ENCODE results near the gene PAPPA2. TPM values are rescaled to one million over a fixed set of nuclear protein-coding genes. Genes with fewer than 3 reads are reported as not detected.
"Not testable (repeated sequence)": the region's sequence is repeated elsewhere in the genome, so short reads cannot be mapped to it uniquely, and the experiment has no call there.

Gene PAPPA2
- total and polyA plus RNA-seq, 9 donors: 0.45 to 5.1 (median 0.56) TPM

DNA sequence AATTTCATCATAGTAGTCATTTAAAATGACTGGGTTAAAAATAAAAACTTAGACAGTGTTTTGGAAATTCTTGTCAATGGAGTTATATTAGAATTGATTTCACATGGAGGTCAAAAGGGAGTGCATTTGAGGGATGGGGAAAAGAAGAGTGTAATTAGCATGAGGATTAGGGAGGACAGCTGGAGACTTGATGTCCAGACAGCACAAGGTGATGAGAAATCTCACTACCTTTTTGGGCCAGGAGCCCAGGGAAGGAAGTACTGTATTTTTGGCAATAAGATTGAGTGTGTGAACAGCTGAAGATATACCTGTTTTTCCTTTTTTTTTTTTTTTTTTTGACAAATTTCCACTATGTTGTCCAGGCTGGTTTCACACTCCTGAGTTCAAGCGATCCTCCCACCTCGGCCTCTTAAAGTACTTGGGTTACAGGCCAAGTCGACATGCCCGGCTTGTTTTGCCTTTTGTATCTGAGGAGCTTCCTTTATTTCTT lies 163.6 kb downstream of the PAPPA2 start:
- H3K9me3 ChIP-seq (replicated peaks; ENCODE audit: control insufficient read depth, low read depth, low read length): no peaks in the 10 kb centered on the region
- no peak overlapping the region for H3K4me3 ChIP-seq (ENCODE audit: low read length)
- H3K27ac ChIP-seq (ENCODE audit: low read length): no peak overlapping the region
- 86% methylated on average over 3 of the region's 4 CpGs for WGBS (ENCODE audit: insufficient coverage)
- no peaks in the 10 kb centered on the region for H3K4me1 ChIP-seq (ENCODE audit: control insufficient read depth, insufficient read depth, low read length)
- no peaks in the 10 kb centered on the region for H3K36me3 ChIP-seq (ENCODE audit: control insufficient read depth, insufficient read depth, low read length)
- H3K27me3 ChIP-seq (ENCODE audit: control insufficient read depth, insufficient read depth, low read length): no peaks in the 10 kb centered on the region
- no peak for DNase-seq

DNA sequence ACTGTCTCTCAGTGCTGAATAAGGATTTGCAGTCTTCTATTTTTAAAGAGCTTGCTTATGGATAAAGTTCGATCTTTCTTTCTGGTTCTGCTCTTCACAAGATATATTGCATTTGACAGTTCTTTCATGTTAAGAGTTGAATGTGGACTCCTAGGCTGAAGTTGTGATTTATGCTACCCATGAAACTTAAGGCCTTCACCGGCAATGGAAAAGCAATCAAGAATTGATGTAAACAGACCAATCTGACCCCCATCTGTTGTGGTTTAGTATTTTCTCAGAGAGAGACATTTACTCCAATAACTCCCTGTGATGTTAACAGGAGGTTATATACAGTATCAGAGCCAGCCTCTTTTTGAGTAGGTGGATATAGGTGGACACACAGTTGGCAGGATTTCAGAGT lies 165.8 kb downstream of the PAPPA2 start:
- WGBS (ENCODE audit: insufficient coverage): no CpG with 5 or more reads among the region's 2 CpGs
- H3K27me3 ChIP-seq (ENCODE audit: control insufficient read depth, insufficient read depth, low read length): no peaks in the 10 kb centered on the region
- no peaks in the 10 kb centered on the region for H3K9me3 ChIP-seq (replicated peaks; ENCODE audit: control insufficient read depth, low read depth, low read length)
- no peak for DNase-seq
- no peaks in the 10 kb centered on the region for H3K36me3 ChIP-seq (ENCODE audit: control insufficient read depth, insufficient read depth, low read length)
- no peak overlapping the region for H3K27ac ChIP-seq (ENCODE audit: low read length)
- no peaks in the 10 kb centered on the region for H3K4me1 ChIP-seq (ENCODE audit: control insufficient read depth, insufficient read depth, low read length)
- no peak overlapping the region for H3K4me3 ChIP-seq (ENCODE audit: low read length)

DNA sequence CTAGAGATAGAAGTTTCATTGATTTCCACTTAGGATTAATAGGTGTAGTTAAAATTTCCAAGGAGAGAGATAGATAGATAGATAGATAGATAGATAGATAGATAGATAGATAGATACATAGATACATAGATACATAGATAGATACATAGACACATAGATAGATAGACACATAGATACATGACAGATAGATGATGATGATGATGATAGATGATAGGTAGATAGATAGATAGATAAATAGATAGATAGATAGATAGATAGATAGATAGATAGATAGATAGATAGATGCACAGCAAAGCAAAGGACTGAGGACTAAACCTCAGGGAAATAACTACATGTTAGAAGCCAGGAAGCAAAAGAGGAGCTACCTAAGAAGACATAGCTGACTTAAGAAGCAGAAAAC lies 171.8 kb downstream of the PAPPA2 start:
- H3K36me3 ChIP-seq (ENCODE audit: control insufficient read depth, insufficient read depth, low read length); DNase-seq; H3K4me1 ChIP-seq (ENCODE audit: control insufficient read depth, insufficient read depth, low read length); H3K27ac ChIP-seq (ENCODE audit: low read length); H3K27me3 ChIP-seq (ENCODE audit: control insufficient read depth, insufficient read depth, low read length); H3K4me3 ChIP-seq (ENCODE audit: low read length); H3K9me3 ChIP-seq (replicated peaks; ENCODE audit: control insufficient read depth, low read depth, low read length): not testable (repeated sequence)

DNA sequence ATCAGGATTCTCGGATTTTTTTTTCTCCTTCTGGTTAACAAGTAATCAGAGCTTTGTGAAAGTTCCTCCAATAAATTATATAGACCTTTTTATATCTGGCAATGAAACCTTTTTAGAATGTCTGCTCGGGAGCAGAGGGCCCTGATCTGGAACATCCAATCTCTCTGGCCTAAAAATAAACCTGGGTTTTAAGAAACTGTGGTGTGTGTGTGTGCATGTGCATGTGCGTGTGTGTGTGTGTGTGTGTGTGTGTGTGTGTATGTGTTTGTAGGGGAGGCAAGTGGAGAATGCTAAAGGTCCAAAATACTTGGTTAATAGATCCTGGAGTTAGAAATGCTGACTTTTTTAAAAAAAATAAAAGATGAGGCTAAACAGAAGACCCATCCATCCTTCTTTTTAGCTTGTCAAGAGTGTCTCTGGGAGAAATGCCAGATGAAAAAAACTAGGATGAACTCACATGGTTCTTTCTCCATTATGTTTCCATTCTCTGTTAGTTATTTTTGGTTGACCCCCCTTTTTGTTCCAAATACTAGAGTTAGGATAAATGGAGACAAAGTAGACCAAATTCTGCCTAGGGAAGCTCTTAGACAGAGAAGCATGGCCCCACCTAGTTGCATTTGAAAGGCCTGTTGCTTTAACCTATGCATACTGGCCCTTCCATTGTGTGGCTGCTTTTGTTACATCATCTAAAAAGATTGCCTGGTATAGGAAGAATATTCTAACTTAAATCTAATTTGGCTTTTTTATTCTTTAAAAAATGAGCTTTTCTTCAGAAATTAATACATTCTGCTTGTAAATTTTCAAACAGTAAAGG lies 175.9 kb downstream of the PAPPA2 start:
- H3K4me3 ChIP-seq (ENCODE audit: low read length): no peak overlapping the region
- no peaks in the 10 kb centered on the region for H3K36me3 ChIP-seq (ENCODE audit: control insufficient read depth, insufficient read depth, low read length)
- H3K27ac ChIP-seq (ENCODE audit: low read length): no peak overlapping the region
- 100% methylated on average over 1 of the region's 3 CpGs for WGBS (ENCODE audit: insufficient coverage)
- H3K4me1 ChIP-seq (ENCODE audit: control insufficient read depth, insufficient read depth, low read length): no peaks in the 10 kb centered on the region
- H3K27me3 ChIP-seq (ENCODE audit: control insufficient read depth, insufficient read depth, low read length): no peaks in the 10 kb centered on the region
- peak; percentile 5 for DNase-seq
- H3K9me3 ChIP-seq (replicated peaks; ENCODE audit: control insufficient read depth, low read depth, low read length): no peaks in the 10 kb centered on the region

DNA sequence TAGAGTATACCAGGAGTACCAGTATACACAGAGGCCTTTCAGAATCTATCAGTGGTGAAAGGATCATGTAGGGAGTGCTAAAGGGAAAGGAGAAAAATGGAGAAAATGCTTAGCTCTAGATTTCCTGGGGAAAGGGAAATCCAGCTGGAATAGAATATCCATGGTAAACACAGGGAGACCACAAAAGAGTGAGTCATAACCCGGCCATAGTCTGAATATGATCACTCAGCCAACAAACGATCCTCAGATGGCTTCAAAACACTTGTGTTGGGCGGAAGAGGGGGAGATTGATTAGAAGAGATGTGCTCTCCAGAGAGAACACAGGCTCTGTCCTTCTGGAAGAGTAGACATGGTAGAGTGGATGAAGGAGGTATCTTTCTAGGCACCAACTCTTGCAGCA lies 180.6 kb downstream of the PAPPA2 start:
- WGBS (ENCODE audit: insufficient coverage): 59% methylated on average over 2 of the region's 3 CpGs
- no peak for DNase-seq

DNA sequence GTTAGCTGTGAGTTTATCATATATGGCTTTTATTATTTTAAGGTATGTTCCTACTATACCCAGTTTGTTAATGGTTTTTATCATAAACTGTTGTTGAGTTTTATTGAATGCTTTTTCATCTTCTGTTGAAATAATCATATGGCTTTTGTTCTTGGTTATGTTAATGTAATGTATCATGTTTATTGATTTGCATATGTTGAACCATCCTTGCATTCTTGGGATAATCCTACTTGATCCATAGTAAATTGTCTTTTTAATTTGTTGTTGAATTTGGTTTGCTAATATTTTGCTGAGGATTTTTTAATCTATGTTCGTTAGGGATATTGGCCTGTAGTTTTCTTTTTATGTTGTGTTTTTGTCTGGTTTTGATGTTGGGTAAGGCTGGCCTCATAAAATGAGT lies 185.6 kb downstream of the PAPPA2 start:
- no peaks in the 10 kb centered on the region for H3K27me3 ChIP-seq (ENCODE audit: control insufficient read depth, insufficient read depth, low read length)
- H3K27ac ChIP-seq (ENCODE audit: low read length): no peak overlapping the region
- no peaks in the 10 kb centered on the region for H3K36me3 ChIP-seq (ENCODE audit: control insufficient read depth, insufficient read depth, low read length)
- H3K4me3 ChIP-seq (ENCODE audit: low read length): no peak overlapping the region
- H3K4me1 ChIP-seq (ENCODE audit: control insufficient read depth, insufficient read depth, low read length): no peaks in the 10 kb centered on the region
- no peak for DNase-seq
- 50% methylated on average over 1 of the region's 1 CpG for WGBS (ENCODE audit: insufficient coverage)
- no peaks in the 10 kb centered on the region for H3K9me3 ChIP-seq (replicated peaks; ENCODE audit: control insufficient read depth, low read depth, low read length)

More for the DNA sequence above, 180.6 kb downstream of the PAPPA2 start:
- Histone ChIP-seq H3K27ac (ENCODE audit: low read length) (no peak overlapping the region), H3K27me3 (ENCODE audit: control insufficient read depth, insufficient read depth, low read length) (no peaks in the 10 kb centered on the region), H3K36me3 (ENCODE audit: control insufficient read depth, insufficient read depth, low read length) (no peaks in the 10 kb centered on the region), H3K4me3 (ENCODE audit: low read length) (no peak overlapping the region), H3K4me1 (ENCODE audit: control insufficient read depth, insufficient read depth, low read length) (no peaks in the 10 kb centered on the region), H3K9me3 (replicated peaks; ENCODE audit: control insufficient read depth, low read depth, low read length) (no peaks in the 10 kb centered on the region)

DNA sequence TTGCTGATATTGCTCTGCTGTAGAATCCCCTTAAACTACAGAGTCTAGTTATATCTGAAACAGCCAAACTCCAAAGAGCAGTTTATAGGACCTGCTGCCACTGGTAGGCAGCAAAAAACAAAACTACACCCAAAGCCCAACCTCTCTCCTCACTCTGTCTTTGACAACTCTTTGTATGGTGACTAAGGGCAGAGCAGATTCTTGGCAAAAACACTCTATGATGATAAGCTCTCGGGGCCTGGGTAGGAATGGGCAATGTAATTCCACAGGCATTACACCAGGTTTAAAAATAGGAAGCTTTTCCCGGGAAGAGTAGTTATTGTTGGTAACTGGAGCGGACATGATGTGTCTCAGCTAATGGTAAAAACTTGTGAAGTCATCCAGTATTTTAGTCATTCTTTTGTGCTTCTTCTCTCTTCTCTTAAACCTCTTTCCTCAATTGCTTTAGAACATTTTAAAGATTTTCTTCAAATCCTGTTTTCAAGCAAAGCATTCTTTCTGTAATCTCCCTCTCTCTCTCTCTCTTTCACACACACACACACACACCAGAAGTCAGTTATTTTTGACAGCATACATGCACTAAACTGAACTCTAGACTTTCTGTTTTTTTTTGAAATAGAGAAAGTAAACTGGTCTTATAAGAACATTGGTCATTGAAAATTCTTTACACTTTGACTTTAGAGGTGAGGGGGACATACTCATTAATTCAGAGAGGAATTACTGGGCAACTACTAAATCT lies 193.5 kb downstream of the PAPPA2 start:
- DNase-seq: peak; percentile 73
- H3K9me3 ChIP-seq (replicated peaks; ENCODE audit: control insufficient read depth, low read depth, low read length): no peaks in the 10 kb centered on the region
- no peak overlapping the region for H3K4me3 ChIP-seq (ENCODE audit: low read length)
- no CpG with 5 or more reads among the region's 3 CpGs for WGBS (ENCODE audit: insufficient coverage)
- H3K27me3 ChIP-seq (ENCODE audit: control insufficient read depth, insufficient read depth, low read length): no peaks in the 10 kb centered on the region
- H3K4me1 ChIP-seq (ENCODE audit: control insufficient read depth, insufficient read depth, low read length): peaks cover 2% of the 10 kb centered on the region
- no peaks in the 10 kb centered on the region for H3K36me3 ChIP-seq (ENCODE audit: control insufficient read depth, insufficient read depth, low read length)
- peak overlapping the region; percentile 83 for H3K27ac ChIP-seq (ENCODE audit: low read length)

DNA sequence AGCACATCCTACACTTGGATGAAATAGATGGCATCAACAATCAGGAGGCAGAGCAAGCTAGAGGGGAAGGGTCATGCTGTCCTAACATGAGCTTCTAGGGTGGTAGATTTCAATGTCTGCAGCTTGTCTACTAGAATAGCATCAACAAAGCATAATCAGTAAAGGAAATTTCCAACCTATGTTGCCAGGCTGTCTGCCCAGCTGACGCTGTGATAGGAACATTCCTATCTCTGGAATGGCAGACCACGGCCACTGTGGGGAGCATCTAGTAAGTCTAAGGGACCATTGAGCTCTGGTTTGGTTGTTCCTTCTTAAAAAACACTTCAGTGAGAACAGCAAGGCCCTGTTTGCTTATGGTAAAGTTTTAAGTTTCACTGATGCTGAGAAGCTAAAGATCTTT lies 206.8 kb downstream of the PAPPA2 start:
- Histone ChIP-seq H3K36me3 (ENCODE audit: control insufficient read depth, insufficient read depth, low read length) (no peaks in the 10 kb centered on the region), H3K27ac (ENCODE audit: low read length) (no peak overlapping the region)
- WGBS (ENCODE audit: insufficient coverage): no CpG with 5 or more reads among the region's 2 CpGs

DNA sequence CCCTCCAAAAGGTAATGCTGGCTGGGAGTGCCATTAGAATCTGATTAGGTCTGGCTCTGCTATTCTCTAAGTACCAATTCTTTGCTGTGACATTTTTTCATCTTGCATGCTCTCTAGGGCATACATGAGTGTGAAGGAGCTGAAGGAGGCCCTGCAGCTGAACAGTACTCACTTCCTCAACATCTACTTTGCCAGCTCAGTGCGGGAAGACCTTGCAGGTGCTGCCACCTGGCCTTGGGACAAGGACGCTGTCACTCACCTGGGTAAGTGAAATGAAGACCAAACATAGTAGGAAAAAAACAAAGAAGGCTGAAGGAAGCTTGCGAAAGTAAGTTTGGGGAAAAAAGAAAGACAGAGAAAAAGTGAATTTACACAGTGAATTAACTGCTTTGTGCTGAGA lies 207.9 kb downstream of the PAPPA2 start:
- Histone ChIP-seq H3K4me3 (ENCODE audit: low read length) (no peak overlapping the region), H3K4me1 (ENCODE audit: control insufficient read depth, insufficient read depth, low read length) (no peaks in the 10 kb centered on the region), H3K9me3 (replicated peaks; ENCODE audit: control insufficient read depth, low read depth, low read length) (no peaks in the 10 kb centered on the region), H3K27me3 (ENCODE audit: control insufficient read depth, insufficient read depth, low read length) (no peaks in the 10 kb centered on the region), H3K36me3 (ENCODE audit: control insufficient read depth, insufficient read depth, low read length) (no peaks in the 10 kb centered on the region), H3K27ac (ENCODE audit: low read length) (no peak overlapping the region)
- DNase-seq: no peak
- WGBS (ENCODE audit: insufficient coverage): 85% methylated on average over 2 of the region's 3 CpGs

More for the DNA sequence above, 206.8 kb downstream of the PAPPA2 start:
- Histone ChIP-seq H3K27me3 (ENCODE audit: control insufficient read depth, insufficient read depth, low read length) (no peaks in the 10 kb centered on the region), H3K9me3 (replicated peaks; ENCODE audit: control insufficient read depth, low read depth, low read length) (no peaks in the 10 kb centered on the region), H3K4me1 (ENCODE audit: control insufficient read depth, insufficient read depth, low read length) (no peaks in the 10 kb centered on the region), H3K4me3 (ENCODE audit: low read length) (no peak overlapping the region)
- DNase-seq: no peak

DNA sequence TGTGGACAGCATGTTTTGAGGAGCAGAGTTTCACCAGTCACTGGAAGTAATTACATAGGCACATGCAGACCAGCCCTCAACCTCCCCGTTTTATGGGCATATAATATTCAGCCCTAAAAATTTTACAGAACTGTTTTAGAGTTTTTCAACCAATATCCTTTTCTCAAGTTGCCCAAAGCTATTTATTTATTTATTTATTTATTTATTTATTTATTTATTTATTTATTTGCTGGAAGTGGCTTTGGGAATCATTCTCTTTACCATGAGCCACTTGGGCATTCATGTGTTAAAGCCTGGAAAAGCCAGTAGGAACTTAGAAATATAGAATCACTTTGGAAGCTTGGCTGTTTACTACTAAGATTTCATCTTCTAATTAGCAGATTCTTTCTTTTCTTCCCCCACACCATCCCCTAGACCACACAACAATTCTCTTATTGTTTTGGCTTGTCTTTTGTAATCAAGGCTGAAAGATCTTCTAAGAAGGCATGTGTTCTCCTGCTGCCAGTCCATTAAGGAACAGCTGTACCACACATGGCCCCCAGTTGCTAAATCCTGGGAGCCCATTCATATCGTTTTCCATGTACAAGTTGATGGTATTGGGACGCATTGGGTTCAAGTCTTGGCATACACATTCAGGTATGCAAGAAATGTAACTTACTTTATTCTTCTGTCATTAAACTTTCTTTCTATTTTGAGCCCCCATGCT lies 220.0 kb downstream of the PAPPA2 start:
- WGBS (ENCODE audit: insufficient coverage): no CpG with 5 or more reads among the region's 3 CpGs
- no peaks in the 10 kb centered on the region for H3K36me3 ChIP-seq (ENCODE audit: control insufficient read depth, insufficient read depth, low read length)
- H3K27ac ChIP-seq (ENCODE audit: low read length): no peak overlapping the region
- H3K27me3 ChIP-seq (ENCODE audit: control insufficient read depth, insufficient read depth, low read length): no peaks in the 10 kb centered on the region
- no peak overlapping the region for H3K4me3 ChIP-seq (ENCODE audit: low read length)
- no peaks in the 10 kb centered on the region for H3K4me1 ChIP-seq (ENCODE audit: control insufficient read depth, insufficient read depth, low read length)
- no peaks in the 10 kb centered on the region for H3K9me3 ChIP-seq (replicated peaks; ENCODE audit: control insufficient read depth, low read depth, low read length)
- DNase-seq: peak; percentile 20
